Fibroblast of pulmonary artery (primary cell): Measurements from ENCODE around the gene MAGI1.

ENCODE experiments used
- DNase-seq: peaks from one replicate; pipeline ENCODE4 v3.0.0-alpha.2; 2010; ENCODE audit warnings: low read depth
- H3K4me3 ChIP-seq: replicated peaks from 2 replicates; pipeline ENCODE4 v1.5.1; 2011; ENCODE audit warnings: low read depth, mild to moderate bottlenecking, control low read depth, low read length, moderate library complexity
- TF ChIP-seq, protein P1 (sequence below): IDR thresholded peaks from 2 replicates; pipeline ENCODE4 v1.5.1; 2011; ENCODE audit warnings: mild to moderate bottlenecking, control low read depth, low read length, inconsistent platforms; ENCODE audit errors: missing control alignments

The MAGI1 gene

DNA sequence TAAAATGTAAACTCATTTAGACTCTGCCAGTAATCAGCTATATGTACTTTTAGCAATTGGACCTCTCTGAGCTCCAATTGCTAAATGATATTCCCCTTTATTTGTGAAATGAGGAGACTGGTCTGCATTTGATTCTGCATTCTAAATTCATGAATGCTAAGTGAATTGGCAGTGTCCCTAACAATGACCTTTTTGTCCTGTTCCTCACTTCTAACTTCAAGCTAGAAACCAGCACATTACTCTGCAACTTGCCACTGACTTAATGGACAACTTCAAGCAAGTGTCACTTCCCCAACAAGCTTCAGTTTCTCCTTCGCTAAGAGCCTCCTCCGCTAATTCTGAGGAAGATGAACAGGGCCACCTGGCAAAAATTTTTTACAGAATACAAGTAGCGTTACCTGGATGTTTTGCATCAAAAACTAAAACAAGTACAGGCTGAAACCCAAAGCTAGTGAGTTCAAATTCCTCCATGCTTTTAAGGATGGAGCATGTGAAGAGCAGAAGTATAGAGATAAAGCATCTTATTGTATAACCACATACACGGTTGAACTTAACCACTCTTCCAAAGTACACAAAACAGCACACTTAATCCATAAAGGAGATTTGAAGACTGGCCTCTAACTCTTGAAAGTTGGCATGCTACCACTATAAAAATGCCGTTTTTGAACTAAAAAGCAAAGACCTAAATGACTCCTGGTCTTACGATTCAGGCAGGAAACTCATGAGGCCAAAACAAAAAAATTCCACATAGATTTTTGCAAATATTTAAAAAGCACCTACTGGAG is 207.6 kb downstream of the MAGI1 start:
- peak; percentile 23 for DNase-seq
- H3K4me3 ChIP-seq = no peak overlapping the region
- TF ChIP-seq, protein P1, sequence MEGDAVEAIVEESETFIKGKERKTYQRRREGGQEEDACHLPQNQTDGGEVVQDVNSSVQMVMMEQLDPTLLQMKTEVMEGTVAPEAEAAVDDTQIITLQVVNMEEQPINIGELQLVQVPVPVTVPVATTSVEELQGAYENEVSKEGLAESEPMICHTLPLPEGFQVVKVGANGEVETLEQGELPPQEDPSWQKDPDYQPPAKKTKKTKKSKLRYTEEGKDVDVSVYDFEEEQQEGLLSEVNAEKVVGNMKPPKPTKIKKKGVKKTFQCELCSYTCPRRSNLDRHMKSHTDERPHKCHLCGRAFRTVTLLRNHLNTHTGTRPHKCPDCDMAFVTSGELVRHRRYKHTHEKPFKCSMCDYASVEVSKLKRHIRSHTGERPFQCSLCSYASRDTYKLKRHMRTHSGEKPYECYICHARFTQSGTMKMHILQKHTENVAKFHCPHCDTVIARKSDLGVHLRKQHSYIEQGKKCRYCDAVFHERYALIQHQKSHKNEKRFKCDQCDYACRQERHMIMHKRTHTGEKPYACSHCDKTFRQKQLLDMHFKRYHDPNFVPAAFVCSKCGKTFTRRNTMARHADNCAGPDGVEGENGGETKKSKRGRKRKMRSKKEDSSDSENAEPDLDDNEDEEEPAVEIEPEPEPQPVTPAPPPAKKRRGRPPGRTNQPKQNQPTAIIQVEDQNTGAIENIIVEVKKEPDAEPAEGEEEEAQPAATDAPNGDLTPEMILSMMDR = no peak

DNA sequence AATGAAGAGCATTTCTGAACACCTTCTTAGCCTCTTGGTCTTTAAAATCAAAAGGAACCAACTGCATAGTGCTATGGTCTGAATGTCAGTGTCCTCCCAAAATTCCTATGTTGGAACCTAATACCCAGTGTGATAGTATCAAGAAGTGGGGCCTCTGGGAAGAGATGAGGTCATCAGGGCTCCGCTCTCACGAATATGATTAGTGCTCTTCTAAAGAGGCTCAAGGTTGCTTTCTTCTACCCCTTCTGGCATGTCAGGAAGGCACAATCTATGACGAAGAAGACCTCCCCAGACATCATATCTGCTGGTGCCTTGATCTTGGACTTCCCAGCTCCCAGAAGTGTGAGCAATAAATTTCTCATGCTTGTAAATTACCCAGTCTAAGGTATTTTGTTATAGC is 209.5 kb downstream of the MAGI1 start:
- H3K4me3 ChIP-seq = no peak overlapping the region
- TF ChIP-seq, protein P1 = no peak
- no peak for DNase-seq

DNA sequence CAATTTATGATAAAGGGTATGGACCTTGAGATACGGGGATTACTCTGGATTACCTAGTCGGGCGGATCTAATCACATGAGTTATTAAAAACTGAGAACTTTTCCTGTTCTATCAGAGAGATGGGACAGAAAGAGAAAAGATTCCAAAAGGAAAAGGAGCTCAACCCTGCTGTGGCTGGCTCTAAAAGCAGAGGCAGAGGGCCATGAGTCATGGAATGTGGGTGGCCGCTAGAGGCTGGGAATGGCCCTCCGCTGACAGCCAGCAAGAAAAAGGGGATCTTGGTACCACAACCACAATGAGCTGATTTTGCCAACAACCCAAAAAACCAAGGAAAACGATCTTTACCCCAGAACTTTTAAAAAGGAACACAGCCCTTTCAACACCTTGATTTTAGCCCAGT is 210.0 kb downstream of the MAGI1 start:
- no peak for DNase-seq
- TF ChIP-seq, protein P1 = no peak
- H3K4me3 ChIP-seq = no peak overlapping the region

DNA sequence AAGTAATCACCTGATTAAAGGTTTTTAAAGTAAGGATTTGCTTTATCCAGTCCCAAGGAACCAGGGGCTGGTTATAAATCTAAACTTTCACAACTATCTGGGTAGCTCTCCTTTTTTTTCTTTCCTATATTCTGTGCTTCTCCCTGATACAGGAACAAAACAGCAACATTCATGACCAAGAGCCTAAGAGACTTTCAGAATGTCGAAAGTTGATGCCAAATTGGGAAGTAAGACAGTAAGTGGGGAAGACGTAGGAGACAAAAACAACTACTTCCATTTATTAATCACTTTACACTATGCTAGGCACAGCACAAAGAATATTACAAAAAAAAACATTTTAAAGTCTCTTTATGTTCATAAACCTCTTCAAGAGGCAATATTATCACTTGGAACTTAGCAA is 211.6 kb downstream of the MAGI1 start:
- no peak for DNase-seq
- H3K4me3 ChIP-seq = no peak overlapping the region
- TF ChIP-seq, protein P1 = no peak

DNA sequence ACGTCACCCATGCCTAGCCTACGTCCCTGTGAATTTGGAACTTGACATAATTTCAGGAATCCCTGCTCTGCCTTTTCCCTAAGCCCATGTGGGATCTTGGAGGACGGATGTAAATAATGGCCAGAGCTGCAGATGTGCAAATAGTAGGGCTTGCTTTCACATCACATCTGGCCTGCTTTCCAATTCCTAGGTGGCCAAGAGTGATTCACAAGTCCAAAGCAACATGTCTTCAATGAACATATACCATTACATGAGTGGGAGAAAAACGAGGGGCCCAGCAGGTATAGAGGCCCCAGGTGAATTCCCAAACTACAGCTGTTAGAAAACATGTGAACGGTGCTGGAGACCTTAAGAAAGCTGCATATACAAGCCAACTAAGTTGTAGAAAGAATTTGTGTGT is 214.6 kb downstream of the MAGI1 start:
- no peak for DNase-seq
- H3K4me3 ChIP-seq = no peak overlapping the region
- TF ChIP-seq, protein P1 = no peak

DNA sequence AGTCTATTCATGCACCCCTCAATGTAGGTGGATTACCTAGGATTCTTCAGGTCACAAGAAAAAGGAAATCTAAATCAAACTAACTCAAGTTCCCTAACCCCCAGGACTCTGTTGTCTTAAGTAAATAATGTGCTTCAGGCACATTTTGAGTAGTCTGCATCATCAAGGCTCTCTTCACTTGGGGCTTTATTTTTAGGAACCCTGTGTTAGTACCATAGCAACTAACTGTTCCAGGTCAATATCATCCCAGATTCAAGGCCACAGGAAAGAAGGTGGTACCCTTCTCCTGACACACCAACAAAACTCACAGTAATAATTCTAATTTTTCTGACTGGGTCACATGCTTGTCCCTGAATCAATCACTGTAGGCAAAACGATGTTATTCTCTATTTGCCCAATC is 218.1 kb downstream of the MAGI1 start:
- no peak for DNase-seq
- TF ChIP-seq, protein P1 = no peak
- no peak overlapping the region for H3K4me3 ChIP-seq

DNA sequence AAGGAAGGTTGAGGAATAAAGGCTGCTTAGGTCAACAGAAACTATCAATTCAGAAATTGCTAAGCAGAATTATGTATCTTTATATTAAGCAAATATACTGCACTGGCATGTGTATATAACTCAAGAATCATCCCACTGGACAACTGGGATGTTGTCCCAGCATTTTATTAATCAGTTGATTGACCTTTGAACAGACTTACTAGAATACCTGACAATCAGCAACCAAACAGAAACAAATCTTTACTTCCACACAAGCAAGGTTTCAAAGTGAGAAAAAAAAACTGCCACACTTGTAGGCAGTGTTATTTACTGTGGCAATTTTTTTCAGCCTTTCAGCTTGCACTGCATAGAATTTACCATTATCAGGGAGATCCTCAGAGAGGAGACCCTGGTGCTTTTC is 218.8 kb downstream of the MAGI1 start:
- DNase-seq = no peak
- no peak overlapping the region for H3K4me3 ChIP-seq
- TF ChIP-seq, protein P1 = no peak
